Islet precursor cell (in vitro differentiated cells): ENCODE data around the gene DIP2B.
A peak's percentile ranks its signal among the peaks of the same experiment; 100 is the strongest.
"Not testable (repeated sequence)": the region's sequence is repeated elsewhere in the genome, so short reads cannot be mapped to it uniquely, and the experiment has no call there.

Experiments used
- DNase-seq: peaks from one replicate; pipeline ENCODE4 v3.0.0-alpha.2; 2018

DIP2B gene

GRCh38 chr12:50504798-50505674 lies at the start of gene DIP2B:
DIP2B (plus strand) TSS chr12:50504985; CDS start chr12:50505141, 156 bp downstream.
- DNase-seq = peak; percentile 98

- no peak for DNase-seq
Measured at GRCh38 chr12:50458606-50459005, 46.2 kb upstream of the DIP2B start.

- DNase-seq = no peak
Measured at GRCh38 chr12:50467439-50467838, 37.3 kb upstream of the DIP2B start.

- DNase-seq = no peak
Measured at GRCh38 chr12:50477241-50477832, 27.4 kb upstream of the DIP2B start.

- DNase-seq = no peak
Measured at GRCh38 chr12:50482571-50482970, 22.2 kb upstream of the DIP2B start.

- DNase-seq = no peak
Measured at GRCh38 chr12:50483488-50483887, 21.3 kb upstream of the DIP2B start.

- DNase-seq = no peak
Measured at GRCh38 chr12:50488801-50489200, 16.0 kb upstream of the DIP2B start.

- not testable (repeated sequence) for DNase-seq
Measured at GRCh38 chr12:50498119-50498518, 6.7 kb upstream of the DIP2B start.

- no peak for DNase-seq
Measured at GRCh38 chr12:50505675-50506530, 1.1 kb downstream of the DIP2B start.

- DNase-seq = no peak
Measured at GRCh38 chr12:50506753-50507473, 2.1 kb downstream of the DIP2B start.

- DNase-seq = no peak
Measured at GRCh38 chr12:50507474-50507838, 2.7 kb downstream of the DIP2B start.

GRCh38 chr12:50507930-50508329 lies 3.1 kb downstream of the DIP2B start:
- DNase-seq = peak; percentile 74

GRCh38 chr12:50508414-50508813 lies 3.6 kb downstream of the DIP2B start:
- DNase-seq = no peak

- DNase-seq = no peak
Measured at GRCh38 chr12:50508970-50509663, 4.3 kb downstream of the DIP2B start.

- no peak for DNase-seq
Measured at GRCh38 chr12:50514526-50515276, 9.9 kb downstream of the DIP2B start.

- no peak for DNase-seq
Measured at GRCh38 chr12:50515587-50515986, 10.8 kb downstream of the DIP2B start.

- no peak for DNase-seq
Measured at GRCh38 chr12:50517421-50518048, 12.8 kb downstream of the DIP2B start.

GRCh38 chr12:50518090-50518489 lies 13.3 kb downstream of the DIP2B start:
- no peak for DNase-seq

- DNase-seq = no peak
Measured at GRCh38 chr12:50519353-50519752, 14.6 kb downstream of the DIP2B start.

- DNase-seq = no peak
Measured at GRCh38 chr12:50520416-50521207, 15.8 kb downstream of the DIP2B start.
